CD4-positive, alpha-beta memory T cell (primary cell): ENCODE measurements around the gene KLLN. TPM values are rescaled to one million over a fixed set of nuclear protein-coding genes. Genes with fewer than 3 reads are reported as not detected.
A peak's percentile ranks its signal among the peaks of the same experiment; 100 is the strongest.
"Not testable (repeated sequence)": the region's sequence is repeated elsewhere in the genome, so short reads cannot be mapped to it uniquely, and the experiment has no call there.

Source experiments
- CTCF ChIA-PET: fragments of 350-600 bp; sonication (Branson Sonifier 250); formaldehyde crosslinking; loops from one replicate; lab custom pipeline; 2021; ENCODE audit warnings: inconsistent platforms; ENCODE audit not compliant: partially characterized antibody; lab: Charles Lee
- POLR2A ChIA-PET: fragments of 350-600 bp; sonication (Branson Sonifier 250); formaldehyde crosslinking; loops from one replicate; lab custom pipeline; 2021; ENCODE audit not compliant: partially characterized antibody; lab: Charles Lee
- DNase-seq, 5 donors: peaks; one replicate each; pipeline versions ENCODE4 v3.0.0 to v3.0.0-alpha.2; 2020 to 2022; ENCODE audit warnings: mixed read lengths in 1 of 5
- H3K27ac ChIP-seq: one replicate; pipeline ENCODE4 v1.7.0; 2013; ENCODE audit warnings: low read depth, low read length
- H3K27me3 ChIP-seq: 2 replicates; pipeline ENCODE4 v1.7.0; 2013; ENCODE audit warnings: mild to moderate bottlenecking, low read length, moderate library complexity; ENCODE audit not compliant: insufficient read depth
- H3K36me3 ChIP-seq: 2 replicates; pipeline ENCODE4 v1.7.0; 2013; ENCODE audit warnings: mild to moderate bottlenecking, low read length, moderate library complexity; ENCODE audit not compliant: insufficient read depth
- H3K4me1 ChIP-seq: 2 replicates; pipeline ENCODE4 v1.7.0; 2013; ENCODE audit warnings: mild to moderate bottlenecking, low read length, moderate library complexity; ENCODE audit not compliant: insufficient read depth
- H3K4me3 ChIP-seq, 2 donors: one replicate each; pipeline ENCODE4 v1.7.0; 2013; ENCODE audit warnings: low read length in 2 of 2, mild to moderate bottlenecking in 1 of 2
- H3K9me3 ChIP-seq, 2 donors: one replicate each; pipeline ENCODE4 v1.7.0; 2013; ENCODE audit warnings: low read length in 2 of 2, control low read depth in 1 of 2; ENCODE audit not compliant: control insufficient read depth in 1 of 2
- H3K27ac Mint-ChIP-seq, 7 donors: one replicate each; pipeline ENCODE4 v1.8.0; 2020 to 2021; ENCODE audit warnings: mixed read lengths in 7 of 7, mild to moderate bottlenecking in 6 of 7, inconsistent platforms in 3 of 7, moderate library complexity in 3 of 7
- H3K27me3 Mint-ChIP-seq, 2 donors: one replicate each; pipeline ENCODE4 v1.8.0; 2020 to 2021; ENCODE audit warnings: mixed read lengths in 2 of 2
- H3K36me3 Mint-ChIP-seq, 2 donors: one replicate each; pipeline ENCODE4 v1.8.0; 2020 to 2021; ENCODE audit warnings: mixed read lengths in 2 of 2, inconsistent platforms in 1 of 2, mild to moderate bottlenecking in 1 of 2
- H3K4me1 Mint-ChIP-seq, 4 donors: one replicate each; pipeline ENCODE4 v1.8.0; 2020 to 2021; ENCODE audit warnings: mixed read lengths in 4 of 4, mild to moderate bottlenecking in 1 of 4
- H3K4me3 Mint-ChIP-seq, 8 donors: one replicate each; pipeline ENCODE4 v1.8.0; 2020 to 2021; ENCODE audit warnings: mixed read lengths in 8 of 8, mild to moderate bottlenecking in 7 of 8, moderate library complexity in 6 of 8, inconsistent platforms in 3 of 8
- H3K9me3 Mint-ChIP-seq, 8 donors: one replicate each; pipeline ENCODE4 v1.8.0; 2020 to 2021; ENCODE audit warnings: mixed read lengths in 8 of 8, mild to moderate bottlenecking in 5 of 8, inconsistent platforms in 3 of 8, moderate library complexity in 1 of 8
- intact Hi-C: fragments of 100-400 bp; cut with micrococcal nuclease; formaldehyde crosslinking; loops from one replicate; pipeline ENCODE4 v1.15.1; 2023
- polyA plus RNA-seq, 2 donors: library from polyadenylated mRNA; unstranded; fragments of 300-500 nt; fragmentation: Illumina TruSeq; gene quantifications; one replicate each; pipeline ENCODE4 v1.2.3, GENCODE V29; 2021
- total RNA-seq, 2 experiments: library from RNA; stranded (reverse); gene quantifications; one replicate each; pipeline ENCODE4 v1.2.3, GENCODE V29; 2021

Gene KLLN
- total and polyA plus RNA-seq, 4 experiments from 2014 or later = 0.09 to 1.3 (median 1.0) TPM; not detected in 1

DNA sequence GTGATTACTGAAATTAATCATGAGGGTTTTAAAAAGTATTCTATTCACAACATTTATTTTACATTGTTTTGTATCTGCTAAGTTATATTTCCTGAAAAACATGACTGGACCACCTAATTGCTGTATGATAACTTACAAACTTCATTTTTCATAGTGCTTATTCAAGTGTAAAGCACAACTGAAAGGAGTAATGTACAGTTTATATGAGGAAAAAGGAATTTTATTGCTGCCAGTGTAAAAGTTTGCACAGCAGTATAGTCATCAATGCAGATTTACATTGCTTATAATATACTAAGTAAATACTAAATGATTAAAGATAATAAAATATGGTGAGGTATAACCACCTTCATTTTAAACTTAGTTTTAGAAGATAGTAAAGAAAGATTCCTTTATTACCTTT lies 4.1 kb upstream of the KLLN start:
- Mint-ChIP-seq H3K9me3 (peaks cover 0 to 2% (median 0%) of the 10 kb centered on the region in 8 donors), H3K27me3 (peaks cover 0 to 3% of the 10 kb centered on the region in 2 donors), H3K27ac (peak overlapping the region in 1 of 7 donors; percentile 38), H3K4me1 (peaks cover 39 to 78% (median 49%) of the 10 kb centered on the region in 4 donors), H3K4me3 (peak overlapping the region; percentile 71 to 98 (median 96)), H3K36me3 (peaks cover 12 to 42% of the 10 kb centered on the region in 2 donors)
- Histone ChIP-seq H3K36me3 (no peaks in the 10 kb centered on the region), H3K4me1 (peaks cover 62% of the 10 kb centered on the region), H3K27ac (no peak overlapping the region), H3K4me3 (peak overlapping the region in 1 of 2 donors; percentile 91), H3K9me3 (no peaks in the 10 kb centered on the region), H3K27me3 (no peaks in the 10 kb centered on the region)
- no peak for DNase-seq
- ChIA-PET POLR2A (no interaction called here), CTCF (no interaction called here)
- intact Hi-C loops = loop anchor here (10.0 kb wide), 1 partner anchor 817 kb away; no protein-coding TSS in a partner anchor

DNA sequence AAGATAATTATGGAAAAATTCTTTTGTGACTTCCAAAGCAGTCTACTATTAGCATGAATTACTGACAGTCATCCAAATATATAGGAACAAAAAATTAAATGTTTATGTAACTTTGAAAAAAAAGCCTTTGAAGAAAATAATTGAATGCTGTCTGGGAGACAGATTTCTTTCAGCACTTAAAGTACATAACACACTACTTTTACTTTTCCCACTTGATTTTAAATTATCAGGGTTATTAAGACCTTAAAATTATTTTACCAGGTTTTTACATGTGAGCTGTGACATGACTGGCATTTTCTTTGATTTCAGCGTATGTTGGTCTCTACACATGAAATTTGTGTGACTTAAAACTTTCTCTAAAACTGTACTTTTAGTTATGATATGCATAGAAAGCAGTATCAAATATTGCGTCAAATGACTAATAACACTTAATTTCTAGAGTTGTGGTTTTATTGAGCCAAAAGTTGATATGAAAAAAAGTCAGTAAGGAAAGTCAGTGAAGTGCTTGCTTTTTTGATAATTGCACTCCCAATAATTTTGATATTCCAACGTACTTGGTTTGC lies 3.2 kb upstream of the KLLN start:
- Mint-ChIP-seq H3K36me3 (peaks cover 12 to 48% of the 10 kb centered on the region in 2 donors), H3K4me3 (peak overlapping the region; percentile 90 to 99 (median 97)), H3K4me1 (peaks cover 36 to 81% (median 49%) of the 10 kb centered on the region in 4 donors), H3K27ac (peak overlapping the region in 4 of 7 donors; percentile 38 to 95 (median 60)), H3K9me3 (peaks cover 0 to 2% (median 0%) of the 10 kb centered on the region in 8 donors), H3K27me3 (peaks cover 0 to 3% of the 10 kb centered on the region in 2 donors)
- no peak for DNase-seq
- no peak overlapping the region for H3K27ac ChIP-seq
- intact Hi-C loops = loop anchor here (10.0 kb wide), 1 partner anchor 818 kb away; no protein-coding TSS in a partner anchor
- H3K27me3 ChIP-seq = no peaks in the 10 kb centered on the region
- H3K4me1 ChIP-seq = peaks cover 61% of the 10 kb centered on the region
- H3K9me3 ChIP-seq = no peaks in the 10 kb centered on the region
- peak overlapping the region; percentile 82 to 91 for H3K4me3 ChIP-seq
- ChIA-PET POLR2A (no interaction called here), CTCF (interaction anchor here (10.6 kb wide), 1 partner anchor 521 kb away, joined by 225 read pairs; no protein-coding TSS in a partner anchor)
- no peaks in the 10 kb centered on the region for H3K36me3 ChIP-seq

DNA sequence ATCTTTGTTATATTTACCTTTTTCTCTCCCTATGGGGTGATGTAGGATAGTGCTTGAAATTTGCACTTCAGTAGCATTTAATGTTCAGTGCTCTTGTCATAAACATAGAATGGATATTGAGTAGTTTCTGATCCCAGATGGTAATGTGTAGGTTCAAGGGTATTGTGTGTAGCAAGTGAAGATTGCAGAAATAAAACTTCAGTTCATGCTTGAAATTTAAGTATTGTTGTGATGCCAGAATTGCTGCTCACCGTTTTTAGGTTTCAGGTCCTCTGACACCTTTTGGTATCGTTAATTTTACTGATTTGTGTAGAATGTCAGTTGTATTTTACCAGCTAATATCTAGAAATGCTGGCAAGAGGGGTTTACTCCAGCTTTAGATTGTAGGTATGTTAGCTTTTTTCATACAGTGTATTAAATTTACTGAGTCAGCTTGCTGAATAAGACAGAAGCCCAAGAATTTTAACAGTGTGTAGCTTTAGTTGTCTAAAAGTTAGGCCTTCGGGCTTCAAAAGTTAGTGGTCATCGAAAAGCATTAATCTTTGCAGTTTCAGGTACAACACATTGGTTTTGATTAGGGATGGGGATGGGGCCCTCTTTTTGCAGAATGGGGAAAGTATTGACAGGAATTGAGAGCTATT lies 2.0 kb upstream of the KLLN start:
- no peaks in the 10 kb centered on the region for H3K36me3 ChIP-seq
- Mint-ChIP-seq H3K4me3 (peak overlapping the region; percentile 90 to 99 (median 97)), H3K27me3 (peaks cover 0 to 3% of the 10 kb centered on the region in 2 donors), H3K9me3 (peaks cover 0 to 2% (median 0%) of the 10 kb centered on the region in 8 donors), H3K27ac (peak overlapping the region in 6 of 7 donors; percentile 78 to 97 (median 94)), H3K36me3 (peaks cover 7 to 42% of the 10 kb centered on the region in 2 donors), H3K4me1 (peaks cover 37 to 81% (median 49%) of the 10 kb centered on the region in 4 donors)
- peaks cover 61% of the 10 kb centered on the region for H3K4me1 ChIP-seq
- ChIA-PET POLR2A (interaction anchor here (0.9 to 7.7 kb wide), 7 partner anchors 14 to 718 kb away, joined by 3 to 158 read pairs (median 3); partner anchors contain the start of genes ATAD1 and RNLS), CTCF (interaction anchor here (1.1 to 10.6 kb wide), 5 partner anchors 9 to 688 kb away, joined by 3 to 225 read pairs (median 4); no protein-coding TSS in a partner anchor)
- H3K27me3 ChIP-seq = no peaks in the 10 kb centered on the region
- intact Hi-C loops = loop anchor here (10.0 kb wide), 1 partner anchor 819 kb away; no protein-coding TSS in a partner anchor
- H3K4me3 ChIP-seq = peak overlapping the region; percentile 82 to 91
- no peak for DNase-seq
- H3K9me3 ChIP-seq = no peaks in the 10 kb centered on the region
- peak overlapping the region; percentile 69 for H3K27ac ChIP-seq

DNA sequence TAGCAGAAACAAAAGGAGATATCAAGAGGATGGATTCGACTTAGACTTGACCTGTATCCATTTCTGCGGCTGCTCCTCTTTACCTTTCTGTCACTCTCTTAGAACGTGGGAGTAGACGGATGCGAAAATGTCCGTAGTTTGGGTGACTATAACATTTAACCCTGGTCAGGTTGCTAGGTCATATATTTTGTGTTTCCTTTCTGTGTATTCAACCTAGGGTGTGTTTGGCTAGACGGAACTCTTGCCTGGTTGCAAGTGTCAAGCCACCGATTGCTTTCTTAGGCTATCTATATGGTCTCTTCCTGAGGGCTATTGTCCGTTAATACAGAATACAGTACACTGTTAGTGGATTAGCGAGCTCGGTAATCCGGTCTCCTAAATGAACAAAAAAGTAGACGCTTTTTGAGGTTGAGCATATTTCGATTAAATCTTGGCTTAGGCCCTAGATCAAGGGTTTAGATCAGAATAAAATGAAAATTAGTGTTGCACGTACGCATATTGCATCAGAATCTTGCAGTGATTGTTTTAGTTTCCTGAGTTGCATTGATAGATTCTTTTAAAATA lies 1.2 kb upstream of the KLLN start:
- no peaks in the 10 kb centered on the region for H3K9me3 ChIP-seq
- H3K4me1 Mint-ChIP-seq = peaks cover 38 to 79% (median 47%) of the 10 kb centered on the region in 4 donors
- no peaks in the 10 kb centered on the region for H3K36me3 ChIP-seq
- peak overlapping the region; percentile 88 to 97 (median 94) for H3K27ac Mint-ChIP-seq
- CTCF ChIA-PET = interaction anchor here (1.1 to 10.6 kb wide), 2 partner anchors 523 to 689 kb away, joined by 3 to 225 read pairs; no protein-coding TSS in a partner anchor
- H3K27ac ChIP-seq = peak overlapping the region; percentile 69
- H3K4me3 ChIP-seq = peak overlapping the region; percentile 82 to 91
- intact Hi-C loops = loop anchor here (5.0 to 10.0 kb wide), 7 partner anchors 53 to 963 kb away; partner anchors contain the start of gene GLUD1
- peaks cover 0 to 2% (median 0%) of the 10 kb centered on the region in 8 donors for H3K9me3 Mint-ChIP-seq
- DNase-seq = peak in 1 of 5 donors; percentile 10
- POLR2A ChIA-PET = interaction anchor here (0.6 to 7.7 kb wide), 10 partner anchors 13 to 521 kb away, joined by 3 to 158 read pairs (median 12); partner anchors contain the start of gene ATAD1
- H3K4me1 ChIP-seq = peaks cover 57% of the 10 kb centered on the region
- H3K27me3 Mint-ChIP-seq = peaks cover 0 to 3% of the 10 kb centered on the region in 2 donors
- peak overlapping the region; percentile 90 to 99 (median 97) for H3K4me3 Mint-ChIP-seq
- H3K27me3 ChIP-seq = no peaks in the 10 kb centered on the region
- peaks cover 7 to 42% of the 10 kb centered on the region in 2 donors for H3K36me3 Mint-ChIP-seq

DNA sequence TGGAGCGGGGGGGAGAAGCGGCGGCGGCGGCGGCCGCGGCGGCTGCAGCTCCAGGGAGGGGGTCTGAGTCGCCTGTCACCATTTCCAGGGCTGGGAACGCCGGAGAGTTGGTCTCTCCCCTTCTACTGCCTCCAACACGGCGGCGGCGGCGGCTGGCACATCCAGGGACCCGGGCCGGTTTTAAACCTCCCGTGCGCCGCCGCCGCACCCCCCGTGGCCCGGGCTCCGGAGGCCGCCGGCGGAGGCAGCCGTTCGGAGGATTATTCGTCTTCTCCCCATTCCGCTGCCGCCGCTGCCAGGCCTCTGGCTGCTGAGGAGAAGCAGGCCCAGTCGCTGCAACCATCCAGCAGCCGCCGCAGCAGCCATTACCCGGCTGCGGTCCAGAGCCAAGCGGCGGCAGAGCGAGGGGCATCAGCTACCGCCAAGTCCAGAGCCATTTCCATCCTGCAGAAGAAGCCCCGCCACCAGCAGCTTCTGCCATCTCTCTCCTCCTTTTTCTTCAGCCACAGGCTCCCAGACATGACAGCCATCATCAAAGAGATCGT lies 690 bp upstream of the KLLN start:
- H3K36me3 ChIP-seq, H3K27me3 ChIP-seq, H3K9me3 ChIP-seq, H3K27me3 Mint-ChIP-seq, H3K9me3 Mint-ChIP-seq: not testable (repeated sequence)
- ChIA-PET POLR2A (interaction anchor here (0.6 to 7.7 kb wide), 20 partner anchors 9 to 1127 kb away, joined by 3 to 158 read pairs (median 12); partner anchors contain the start of genes ATAD1, FAS and RNLS), CTCF (interaction anchor here (3.7 to 10.6 kb wide), 2 partner anchors 228 to 524 kb away, joined by 27 to 225 read pairs; no protein-coding TSS in a partner anchor)
- intact Hi-C loops = loop anchor here (2.0 to 10.0 kb wide), 10 partner anchors 53 to 1837 kb away; partner anchors contain the start of genes GLUD1 and KIF20B
- Mint-ChIP-seq H3K36me3 (peaks cover 7 to 42% of the 10 kb centered on the region in 2 donors), H3K4me1 (peaks cover 35 to 75% (median 46%) of the 10 kb centered on the region in 4 donors), H3K27ac (peak overlapping the region; percentile 88 to 97 (median 94)), H3K4me3 (peak overlapping the region; percentile 90 to 99 (median 97))
- DNase-seq = peak; percentile 25 to 46 (median 27)
- H3K27ac ChIP-seq = peak overlapping the region; percentile 69
- peaks cover 52% of the 10 kb centered on the region for H3K4me1 ChIP-seq
- peak overlapping the region; percentile 82 to 91 for H3K4me3 ChIP-seq

DNA sequence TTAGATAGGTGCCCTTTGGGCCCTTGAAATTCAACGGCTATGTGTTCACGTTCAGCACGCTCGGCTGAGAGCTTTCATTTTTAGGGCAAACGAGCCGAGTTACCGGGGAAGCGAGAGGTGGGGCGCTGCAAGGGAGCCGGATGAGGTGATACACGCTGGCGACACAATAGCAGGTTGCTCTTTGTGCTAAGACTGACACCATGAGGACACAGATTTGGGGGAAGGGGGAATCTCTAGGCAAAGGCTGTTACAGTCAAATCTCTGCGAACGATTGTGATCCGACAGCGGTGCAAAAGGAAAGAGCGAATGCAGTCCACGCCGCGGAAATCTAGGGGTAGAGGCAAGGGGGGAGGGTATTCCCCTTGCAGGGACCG lies 667 bp downstream of the KLLN start:
- H3K27me3 Mint-ChIP-seq = peaks cover 0 to 3% of the 10 kb centered on the region in 2 donors
- H3K9me3 Mint-ChIP-seq = peaks cover 0 to 2% (median 0%) of the 10 kb centered on the region in 8 donors
- Histone ChIP-seq H3K36me3 (no peaks in the 10 kb centered on the region), H3K27ac (peak overlapping the region; percentile 69), H3K9me3 (no peaks in the 10 kb centered on the region), H3K4me3 (peak overlapping the region; percentile 91 to 95), H3K27me3 (no peaks in the 10 kb centered on the region), H3K4me1 (peaks cover 39% of the 10 kb centered on the region)
- H3K4me1 Mint-ChIP-seq = peaks cover 28 to 66% (median 37%) of the 10 kb centered on the region in 4 donors
- H3K36me3 Mint-ChIP-seq = peaks cover 0 to 39% of the 10 kb centered on the region in 2 donors
- peak in 3 of 5 donors; percentile 87 to 88 (median 87) for DNase-seq
- peak overlapping the region; percentile 95 to 99 (median 97) for H3K4me3 Mint-ChIP-seq
- POLR2A ChIA-PET = interaction anchor here (0.6 to 7.7 kb wide), 37 partner anchors 11 to 1439 kb away, joined by 3 to 158 read pairs (median 6); partner anchors contain the start of genes ATAD1, FAS, IFIT2 and RNLS
- H3K27ac Mint-ChIP-seq = peak overlapping the region; percentile 93 to 99 (median 96)
- CTCF ChIA-PET = interaction anchor here (0.9 to 10.6 kb wide), 17 partner anchors 9 to 973 kb away, joined by 3 to 225 read pairs (median 7); partner anchors contain the start of genes ATAD1 and RNLS
- intact Hi-C loops = loop anchor here (1.0 to 10.0 kb wide), 13 partner anchors 44 to 1838 kb away; partner anchors contain the start of genes ATAD1, GLUD1 and KIF20B
